Kidney epithelial cell (primary cell): ENCODE measurements around the gene PAQR6. TPM values are rescaled to one million over a fixed set of nuclear protein-coding genes. Genes with fewer than 3 reads are reported as not detected.

Experiments
- DNase-seq: peaks from one replicate; pipeline ENCODE4 v3.0.0-alpha.2; 2010; ENCODE audit warnings: low read depth
- H3K27me3 ChIP-seq: 2 replicates; pipeline ENCODE4 v1.6.0; 2011; ENCODE audit warnings: low read length; ENCODE audit not compliant: control insufficient read depth, insufficient read depth
- H3K36me3 ChIP-seq: 2 replicates; pipeline ENCODE4 v1.5.1; 2011; ENCODE audit warnings: low read length; ENCODE audit not compliant: control insufficient read depth, insufficient read depth
- H3K4me3 ChIP-seq: 2 replicates; pipeline ENCODE4 v1.5.1; 2011; ENCODE audit warnings: low read depth, mild to moderate bottlenecking, control low read depth, low read length
- total RNA-seq: library from RNA; depleted of rRNA; stranded (reverse); fragments of >200 nt; gene quantifications from 2 replicates; pipeline ENCODE4 v1.2.3, GENCODE V29; 2015
- TF ChIP-seq, protein P1 (sequence below): IDR thresholded peaks from 2 replicates; pipeline ENCODE4 v1.5.1; 2011; ENCODE audit warnings: mild to moderate bottlenecking, moderate library complexity, low read length, control low read depth, inconsistent platforms; ENCODE audit not compliant: insufficient read depth, poor library complexity, severe bottlenecking

Gene PAQR6
- total RNA-seq, 1 donor from 2014 or later = 2.5 TPM

GRCh38 chr1:156228501-156228900 is 19.4 kb downstream of the PAQR6 start:
- no peaks in the 10 kb centered on the region for H3K36me3 ChIP-seq
- TF ChIP-seq, protein P1, sequence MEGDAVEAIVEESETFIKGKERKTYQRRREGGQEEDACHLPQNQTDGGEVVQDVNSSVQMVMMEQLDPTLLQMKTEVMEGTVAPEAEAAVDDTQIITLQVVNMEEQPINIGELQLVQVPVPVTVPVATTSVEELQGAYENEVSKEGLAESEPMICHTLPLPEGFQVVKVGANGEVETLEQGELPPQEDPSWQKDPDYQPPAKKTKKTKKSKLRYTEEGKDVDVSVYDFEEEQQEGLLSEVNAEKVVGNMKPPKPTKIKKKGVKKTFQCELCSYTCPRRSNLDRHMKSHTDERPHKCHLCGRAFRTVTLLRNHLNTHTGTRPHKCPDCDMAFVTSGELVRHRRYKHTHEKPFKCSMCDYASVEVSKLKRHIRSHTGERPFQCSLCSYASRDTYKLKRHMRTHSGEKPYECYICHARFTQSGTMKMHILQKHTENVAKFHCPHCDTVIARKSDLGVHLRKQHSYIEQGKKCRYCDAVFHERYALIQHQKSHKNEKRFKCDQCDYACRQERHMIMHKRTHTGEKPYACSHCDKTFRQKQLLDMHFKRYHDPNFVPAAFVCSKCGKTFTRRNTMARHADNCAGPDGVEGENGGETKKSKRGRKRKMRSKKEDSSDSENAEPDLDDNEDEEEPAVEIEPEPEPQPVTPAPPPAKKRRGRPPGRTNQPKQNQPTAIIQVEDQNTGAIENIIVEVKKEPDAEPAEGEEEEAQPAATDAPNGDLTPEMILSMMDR = no peak
- H3K4me3 ChIP-seq = no peak overlapping the region
- H3K27me3 ChIP-seq = no peaks in the 10 kb centered on the region
- DNase-seq = no peak

DNA sequence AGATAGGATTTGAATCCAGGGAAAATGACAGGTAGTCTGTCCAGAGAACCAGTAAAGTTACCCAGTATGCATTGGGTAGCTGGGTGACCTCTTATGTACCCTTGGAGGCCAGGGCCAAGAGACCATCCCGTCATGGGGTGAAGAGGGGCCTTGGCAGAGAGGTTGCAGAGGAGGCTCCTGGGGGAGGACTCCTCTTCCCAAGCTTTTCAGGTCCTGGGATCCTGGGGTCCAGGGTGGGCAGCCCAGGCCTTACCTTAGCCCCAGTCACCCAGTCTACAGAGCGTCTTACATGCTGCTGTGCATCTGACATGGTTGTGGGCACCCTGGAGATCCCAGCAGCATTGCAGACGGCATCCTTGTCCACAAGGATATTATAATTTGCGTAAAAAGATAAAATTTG is 21.1 kb downstream of the PAQR6 start:
- H3K4me3 ChIP-seq = no peak overlapping the region
- no peaks in the 10 kb centered on the region for H3K27me3 ChIP-seq

DNA sequence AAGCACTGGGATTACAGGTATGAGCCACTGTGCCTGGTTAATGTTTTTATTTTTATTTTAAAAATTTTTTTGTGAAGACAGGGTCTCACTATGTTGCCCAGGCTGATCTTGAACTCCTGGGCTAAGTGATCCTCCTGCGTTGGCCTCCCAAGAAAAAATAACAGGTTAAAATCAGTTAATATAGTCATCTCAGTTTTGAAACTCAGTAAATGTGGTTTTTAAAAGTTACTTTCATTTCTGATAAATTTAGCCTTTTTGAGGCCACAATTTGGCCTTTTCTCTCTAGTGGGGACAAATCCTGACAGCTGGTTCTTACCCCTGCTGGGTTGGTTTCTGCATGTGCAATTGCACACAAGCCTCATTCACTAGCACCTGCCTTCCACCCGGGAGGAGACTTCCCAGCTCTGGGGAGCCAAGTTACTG is 21.7 kb downstream of the PAQR6 start:
- TF ChIP-seq, protein P1 = no peak
- no peak overlapping the region for H3K4me3 ChIP-seq
- H3K36me3 ChIP-seq = no peaks in the 10 kb centered on the region
- no peaks in the 10 kb centered on the region for H3K27me3 ChIP-seq
- no peak for DNase-seq

More for the DNA sequence above, 21.1 kb downstream of the PAQR6 start:
- no peaks in the 10 kb centered on the region for H3K36me3 ChIP-seq
- no peak for DNase-seq
- TF ChIP-seq, protein P1 = no peak

GRCh38 chr1:156225677-156226014 is 22.2 kb downstream of the PAQR6 start:
- H3K27me3 ChIP-seq = no peaks in the 10 kb centered on the region
- no peak for DNase-seq
- no peak overlapping the region for H3K4me3 ChIP-seq
- TF ChIP-seq, protein P1 = no peak
- no peaks in the 10 kb centered on the region for H3K36me3 ChIP-seq

DNA sequence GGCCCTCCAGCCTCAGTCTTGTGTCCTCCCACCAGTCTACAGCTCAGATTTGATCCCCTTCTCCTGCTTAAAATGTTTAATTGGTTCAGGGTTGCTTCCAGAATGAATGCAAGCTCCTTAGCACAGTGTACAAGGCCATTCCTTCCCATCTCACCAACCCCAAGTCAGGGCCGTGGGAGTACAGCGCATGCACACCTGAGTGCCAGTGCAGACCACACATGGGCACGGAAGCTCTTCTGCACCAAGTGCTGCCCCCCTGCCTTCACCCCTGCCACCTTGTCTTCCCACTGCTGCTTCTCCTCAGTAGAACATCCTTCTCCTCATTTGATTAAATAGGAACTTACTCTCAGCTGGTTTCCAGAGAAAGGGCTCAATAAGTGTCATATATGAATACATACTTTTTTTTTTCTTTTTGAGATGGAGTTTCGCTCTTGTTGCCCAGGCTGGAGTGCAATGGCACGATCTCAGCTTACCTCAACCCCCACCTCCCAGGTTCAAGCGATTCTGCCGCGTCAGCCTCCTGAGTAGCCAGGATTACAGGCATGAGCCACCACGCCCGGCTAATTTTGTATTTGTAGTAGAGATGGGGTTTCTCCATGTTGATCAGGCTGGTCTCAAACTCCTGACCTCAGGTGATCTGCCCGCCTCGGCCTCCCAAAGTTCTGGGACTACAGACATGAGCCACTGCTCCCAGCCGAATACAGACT is 25.7 kb downstream of the PAQR6 start:
- DNase-seq = no peak
- H3K4me3 ChIP-seq = no peak overlapping the region
- no peaks in the 10 kb centered on the region for H3K27me3 ChIP-seq
- H3K36me3 ChIP-seq = no peaks in the 10 kb centered on the region
- TF ChIP-seq, protein P1 = no peak

GRCh38 chr1:156220226-156220625 is 27.6 kb downstream of the PAQR6 start:
- no peak for DNase-seq
- Histone ChIP-seq H3K27me3 (no peaks in the 10 kb centered on the region), H3K36me3 (no peaks in the 10 kb centered on the region), H3K4me3 (no peak overlapping the region)
- TF ChIP-seq, protein P1 = no peak
